Measurements from ENCODE around the gene GLOD4. TPM values are rescaled to one million over a fixed set of nuclear protein-coding genes. Genes with fewer than 3 reads are reported as not detected.
"Not testable (repeated sequence)": the region's sequence is repeated elsewhere in the genome, so short reads cannot be mapped to it uniquely, and the experiment has no call there.

Gene GLOD4
- 46.4 TPM for polyA plus RNA-seq (2013, experiment 1 of 2)
- 48.7 TPM for polyA plus RNA-seq (2013, experiment 2 of 2)

GRCh38 chr17:781805-782731, at the start of gene GLOD4, which contains the start of gene MRM3:
Gene GLOD4 (minus strand): TSS chr17:782280. CDS start chr17:782255, 25 bp downstream.
Gene MRM3 (plus strand): TSS chr17:782353. CDS start chr17:782379, 26 bp downstream.
- H3K4me1 ChIP-seq (ENCODE audit: control insufficient read depth, low read depth, low read length) = no peaks in the 10 kb centered on the region
- H3K27ac ChIP-seq (ENCODE audit: low read depth, low read length) = no peak within 1 kb of the TSS
- no peaks in the 10 kb centered on the region for H3K27me3 ChIP-seq (ENCODE audit: insufficient read depth, low read length, poor library complexity)
- no peak within 1 kb of the TSS for H2BK5ac ChIP-seq (ENCODE audit: low read length)
- no peak within 1 kb of the TSS for H2BK15ac ChIP-seq (replicated peaks; ENCODE audit: low read depth)
- H3K36me3 ChIP-seq (ENCODE audit: control insufficient read depth, insufficient read depth, low read length) = peaks cover 4% of the 10 kb centered on the region
- H3K79me1 ChIP-seq (ENCODE audit: low read length) = peaks cover 12% of the 10 kb centered on the region
- peak within 1 kb of the TSS; percentile 91 for H3K56ac ChIP-seq (ENCODE audit: low read length)
- no peak within 1 kb of the TSS for H3K4ac ChIP-seq (ENCODE audit: low read depth, low read length)
- H2AK5ac ChIP-seq (ENCODE audit: low read length) = no peak within 1 kb of the TSS
- no peak within 1 kb of the TSS for H4K8ac ChIP-seq (ENCODE audit: low read depth, low read length)
- peak within 1 kb of the TSS; percentile 15 for H4K5ac ChIP-seq (ENCODE audit: low read length)
- peak within 1 kb of the TSS; percentile 93 for H3K9ac ChIP-seq (ENCODE audit: low read length)
- no CpG with 5 or more reads among the region's 87 CpGs for WGBS (ENCODE audit: extremely low coverage, insufficient coverage, low lambda C conversion rate)
- H2BK120ac ChIP-seq (ENCODE audit: low read depth, low read length) = no peak within 1 kb of the TSS
- no peak within 1 kb of the TSS for H3K23ac ChIP-seq (ENCODE audit: low read length)
- peak; percentile 89 for DNase-seq
- H3K79me2 ChIP-seq (ENCODE audit: control insufficient read depth, insufficient read depth, low read length) = peaks cover 34% of the 10 kb centered on the region
- H3K18ac ChIP-seq (ENCODE audit: low read length) = no peak within 1 kb of the TSS
- H3K4me3 ChIP-seq (ENCODE audit: low read length) = peak within 1 kb of the TSS; percentile 93
- H3K4me2 ChIP-seq (ENCODE audit: low read length) = peak within 1 kb of the TSS; percentile 94

GRCh38 chr17:830950-831349, 48.9 kb upstream of the GLOD4 start:
- no peak overlapping the region for H3K4me2 ChIP-seq (ENCODE audit: low read length)
- H4K5ac ChIP-seq (ENCODE audit: low read length) = no peak overlapping the region
- no peaks in the 10 kb centered on the region for H3K4me1 ChIP-seq (ENCODE audit: control insufficient read depth, low read depth, low read length)
- no peak overlapping the region for H4K8ac ChIP-seq (ENCODE audit: low read depth, low read length)
- DNase-seq = no peak
- H3K23ac ChIP-seq (ENCODE audit: low read length) = no peak overlapping the region
- H3K56ac ChIP-seq (ENCODE audit: low read length) = no peak overlapping the region
- H2AK5ac ChIP-seq (ENCODE audit: low read length) = no peak overlapping the region
- peaks cover 3% of the 10 kb centered on the region for H3K36me3 ChIP-seq (ENCODE audit: control insufficient read depth, insufficient read depth, low read length)
- H3K4ac ChIP-seq (ENCODE audit: low read depth, low read length) = no peak overlapping the region
- peaks cover 21% of the 10 kb centered on the region for H3K79me1 ChIP-seq (ENCODE audit: low read length)
- H3K27ac ChIP-seq (ENCODE audit: low read depth, low read length) = no peak overlapping the region
- no peak overlapping the region for H3K4me3 ChIP-seq (ENCODE audit: low read length)
- WGBS (ENCODE audit: extremely low coverage, insufficient coverage, low lambda C conversion rate) = no CpG with 5 or more reads among the region's 7 CpGs
- no peak overlapping the region for H2BK5ac ChIP-seq (ENCODE audit: low read length)
- H3K27me3 ChIP-seq (ENCODE audit: insufficient read depth, low read length, poor library complexity) = no peaks in the 10 kb centered on the region
- H2BK120ac ChIP-seq (ENCODE audit: low read depth, low read length) = no peak overlapping the region
- H3K18ac ChIP-seq (ENCODE audit: low read length) = no peak overlapping the region
- peaks cover 29% of the 10 kb centered on the region for H3K79me2 ChIP-seq (ENCODE audit: control insufficient read depth, insufficient read depth, low read length)
- H2BK15ac ChIP-seq (replicated peaks; ENCODE audit: low read depth) = no peak overlapping the region
- H3K9ac ChIP-seq (ENCODE audit: low read length) = no peak overlapping the region

GRCh38 chr17:830381-830780, 48.3 kb upstream of the GLOD4 start:
- H3K79me1 ChIP-seq (ENCODE audit: low read length) = peaks cover 23% of the 10 kb centered on the region
- no peak overlapping the region for H3K27ac ChIP-seq (ENCODE audit: low read depth, low read length)
- no peaks in the 10 kb centered on the region for H3K27me3 ChIP-seq (ENCODE audit: insufficient read depth, low read length, poor library complexity)
- no peak for DNase-seq
- no peak overlapping the region for H2BK120ac ChIP-seq (ENCODE audit: low read depth, low read length)
- no peak overlapping the region for H3K18ac ChIP-seq (ENCODE audit: low read length)
- no peak overlapping the region for H3K56ac ChIP-seq (ENCODE audit: low read length)
- H3K36me3 ChIP-seq (ENCODE audit: control insufficient read depth, insufficient read depth, low read length) = peaks cover 6% of the 10 kb centered on the region
- no peak overlapping the region for H3K4me3 ChIP-seq (ENCODE audit: low read length)
- H2BK15ac ChIP-seq (replicated peaks; ENCODE audit: low read depth) = no peak overlapping the region
- no peak overlapping the region for H3K4ac ChIP-seq (ENCODE audit: low read depth, low read length)
- no peak overlapping the region for H2BK5ac ChIP-seq (ENCODE audit: low read length)
- no peak overlapping the region for H3K9ac ChIP-seq (ENCODE audit: low read length)
- WGBS (ENCODE audit: extremely low coverage, insufficient coverage, low lambda C conversion rate) = no CpG with 5 or more reads among the region's 19 CpGs
- H3K4me2 ChIP-seq (ENCODE audit: low read length) = no peak overlapping the region
- H2AK5ac ChIP-seq (ENCODE audit: low read length) = no peak overlapping the region
- no peak overlapping the region for H4K8ac ChIP-seq (ENCODE audit: low read depth, low read length)
- peaks cover 28% of the 10 kb centered on the region for H3K79me2 ChIP-seq (ENCODE audit: control insufficient read depth, insufficient read depth, low read length)
- no peaks in the 10 kb centered on the region for H3K4me1 ChIP-seq (ENCODE audit: control insufficient read depth, low read depth, low read length)
- H4K5ac ChIP-seq (ENCODE audit: low read length) = no peak overlapping the region
- no peak overlapping the region for H3K23ac ChIP-seq (ENCODE audit: low read length)

- no CpG with 5 or more reads among the region's 3 CpGs for WGBS (ENCODE audit: extremely low coverage, insufficient coverage, low lambda C conversion rate)
These were observed 47.5 kb upstream of the GLOD4 start for GRCh38 chr17:829614-830013.

GRCh38 chr17:828761-829160, 46.7 kb upstream of the GLOD4 start:
- H3K79me1 ChIP-seq (ENCODE audit: low read length) = peaks cover 21% of the 10 kb centered on the region
- no peak overlapping the region for H3K4me2 ChIP-seq (ENCODE audit: low read length)
- no peak overlapping the region for H2AK5ac ChIP-seq (ENCODE audit: low read length)
- no peak overlapping the region for H3K27ac ChIP-seq (ENCODE audit: low read depth, low read length)
- no peak overlapping the region for H4K8ac ChIP-seq (ENCODE audit: low read depth, low read length)
- no peak overlapping the region for H3K4ac ChIP-seq (ENCODE audit: low read depth, low read length)
- H4K5ac ChIP-seq (ENCODE audit: low read length) = no peak overlapping the region
- H2BK120ac ChIP-seq (ENCODE audit: low read depth, low read length) = no peak overlapping the region
- no peak overlapping the region for H3K9ac ChIP-seq (ENCODE audit: low read length)
- H3K27me3 ChIP-seq (ENCODE audit: insufficient read depth, low read length, poor library complexity) = no peaks in the 10 kb centered on the region
- no peak overlapping the region for H2BK5ac ChIP-seq (ENCODE audit: low read length)
- no peak overlapping the region for H3K23ac ChIP-seq (ENCODE audit: low read length)
- H3K18ac ChIP-seq (ENCODE audit: low read length) = no peak overlapping the region
- peaks cover 20% of the 10 kb centered on the region for H3K79me2 ChIP-seq (ENCODE audit: control insufficient read depth, insufficient read depth, low read length)
- H3K4me3 ChIP-seq (ENCODE audit: low read length) = no peak overlapping the region
- H3K36me3 ChIP-seq (ENCODE audit: control insufficient read depth, insufficient read depth, low read length) = peaks cover 8% of the 10 kb centered on the region
- no CpG with 5 or more reads among the region's 5 CpGs for WGBS (ENCODE audit: extremely low coverage, insufficient coverage, low lambda C conversion rate)
- no peaks in the 10 kb centered on the region for H3K4me1 ChIP-seq (ENCODE audit: control insufficient read depth, low read depth, low read length)
- no peak overlapping the region for H3K56ac ChIP-seq (ENCODE audit: low read length)
- no peak for DNase-seq
- H2BK15ac ChIP-seq (replicated peaks; ENCODE audit: low read depth) = no peak overlapping the region

More at GRCh38 chr17:829614-830013, 47.5 kb upstream of the GLOD4 start:
- peaks cover 24% of the 10 kb centered on the region for H3K79me2 ChIP-seq (ENCODE audit: control insufficient read depth, insufficient read depth, low read length)
- H3K4me1 ChIP-seq (ENCODE audit: control insufficient read depth, low read depth, low read length); H3K4ac ChIP-seq (ENCODE audit: low read depth, low read length); H4K8ac ChIP-seq (ENCODE audit: low read depth, low read length); H3K18ac ChIP-seq (ENCODE audit: low read length); H3K23ac ChIP-seq (ENCODE audit: low read length); H3K36me3 ChIP-seq (ENCODE audit: control insufficient read depth, insufficient read depth, low read length); H2AK5ac ChIP-seq (ENCODE audit: low read length); H3K56ac ChIP-seq (ENCODE audit: low read length); H4K5ac ChIP-seq (ENCODE audit: low read length); H3K9ac ChIP-seq (ENCODE audit: low read length); H2BK5ac ChIP-seq (ENCODE audit: low read length); H2BK120ac ChIP-seq (ENCODE audit: low read depth, low read length); H3K27me3 ChIP-seq (ENCODE audit: insufficient read depth, low read length, poor library complexity); DNase-seq; H3K27ac ChIP-seq (ENCODE audit: low read depth, low read length); H3K4me3 ChIP-seq (ENCODE audit: low read length); H3K4me2 ChIP-seq (ENCODE audit: low read length); H2BK15ac ChIP-seq (replicated peaks; ENCODE audit: low read depth): not testable (repeated sequence)
- H3K79me1 ChIP-seq (ENCODE audit: low read length) = peaks cover 24% of the 10 kb centered on the region
